Inferior parietal cortex (tissue), 1 donor: ENCODE results near the gene SLC25A38.
"Not testable (repeated sequence)": the region's sequence is repeated elsewhere in the genome, so short reads cannot be mapped to it uniquely, and the experiment has no call there.

Experiments
- DNase-seq: peaks from one replicate; pipeline ENCODE4 v3.0.0-alpha.2; 2016; ENCODE audit errors: extremely low spot score

Gene SLC25A38

DNA sequence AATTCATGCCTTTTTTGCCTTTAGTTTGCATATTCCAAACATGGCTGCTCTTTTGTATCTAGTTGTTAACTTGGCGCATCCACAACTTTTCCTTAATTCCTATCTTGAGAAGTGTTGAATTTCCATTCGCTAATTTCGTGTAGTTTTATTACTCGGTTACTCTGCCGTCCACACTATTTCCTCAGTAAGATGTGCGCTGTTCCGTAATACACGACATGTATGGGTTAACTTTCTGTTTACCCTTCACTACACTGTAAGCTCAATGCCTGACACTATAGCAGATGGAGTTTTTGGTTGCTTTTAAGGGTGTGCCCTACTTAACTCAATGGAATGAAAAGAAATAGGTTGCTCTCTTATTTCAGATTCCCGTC lies 24.1 kb downstream of the SLC25A38 start:
- DNase-seq = no peak

GRCh38 chr3:39407773-39408492 lies 24.8 kb downstream of the SLC25A38 start:
- no peak for DNase-seq

DNA sequence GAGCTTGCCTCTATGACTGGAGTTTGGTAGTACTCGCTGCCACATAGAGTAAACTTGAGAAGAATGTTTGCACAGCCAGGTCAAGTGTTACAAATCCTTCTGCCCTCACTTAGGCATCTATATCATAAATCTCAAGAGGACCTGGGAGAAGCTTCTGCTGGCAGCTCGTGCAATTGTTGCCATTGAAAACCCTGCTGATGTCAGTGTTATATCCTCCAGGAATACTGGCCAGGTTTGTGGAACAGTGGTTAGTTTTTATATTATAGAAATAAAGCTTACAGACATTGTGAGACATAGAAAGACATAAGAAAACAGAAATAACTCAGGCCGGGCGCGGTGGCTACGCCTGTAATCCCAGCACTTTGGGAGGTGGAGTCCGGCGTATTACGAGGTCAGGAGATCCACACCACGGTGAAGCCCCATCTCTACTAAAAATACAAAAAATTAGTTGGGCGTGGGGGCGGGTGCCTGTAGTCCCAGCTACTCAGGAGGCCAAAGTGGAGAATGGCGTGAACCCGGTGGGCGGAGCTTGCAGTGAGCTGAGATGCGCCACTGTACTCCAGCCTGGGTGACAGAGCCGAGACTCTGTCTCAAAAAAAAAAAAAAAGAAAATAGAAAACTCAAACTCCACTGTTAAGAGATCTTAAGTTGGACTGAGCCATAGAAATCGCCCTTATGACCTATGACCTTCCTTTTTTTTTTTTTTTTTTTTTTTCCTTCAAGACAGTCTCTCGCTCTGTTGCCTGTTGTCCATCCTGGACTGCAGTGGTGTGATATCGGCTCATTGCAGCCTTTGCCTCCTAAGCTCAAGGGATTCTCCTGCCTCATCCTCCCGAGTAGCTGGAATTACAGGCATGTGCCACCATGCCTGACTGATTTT lies 25.6 kb downstream of the SLC25A38 start:
- no peak for DNase-seq

GRCh38 chr3:39409514-39410136 lies 26.5 kb downstream of the SLC25A38 start:
- no peak for DNase-seq

DNA sequence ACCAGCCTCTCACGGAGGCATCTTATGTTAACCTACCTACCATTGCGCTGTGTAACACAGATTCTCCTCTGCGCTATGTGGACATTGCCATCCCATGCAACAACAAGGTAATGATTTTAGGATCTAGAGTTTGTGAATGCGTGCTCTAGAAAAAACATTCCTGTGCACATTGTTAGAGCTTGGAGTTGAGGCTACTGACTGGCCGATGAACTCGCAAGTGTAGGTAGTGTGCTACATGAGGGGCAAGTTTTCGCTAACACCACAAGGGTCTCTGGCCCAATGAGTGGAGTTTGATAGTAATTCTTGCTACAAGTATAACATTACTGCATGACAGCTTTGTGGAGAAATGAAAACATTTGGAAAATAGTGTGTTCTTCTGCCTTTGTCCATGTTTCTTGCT lies 27.7 kb downstream of the SLC25A38 start:
- DNase-seq = no peak

- no peak for DNase-seq
These were observed 29.6 kb downstream of the SLC25A38 start for GRCh38 chr3:39412668-39413260.

DNA sequence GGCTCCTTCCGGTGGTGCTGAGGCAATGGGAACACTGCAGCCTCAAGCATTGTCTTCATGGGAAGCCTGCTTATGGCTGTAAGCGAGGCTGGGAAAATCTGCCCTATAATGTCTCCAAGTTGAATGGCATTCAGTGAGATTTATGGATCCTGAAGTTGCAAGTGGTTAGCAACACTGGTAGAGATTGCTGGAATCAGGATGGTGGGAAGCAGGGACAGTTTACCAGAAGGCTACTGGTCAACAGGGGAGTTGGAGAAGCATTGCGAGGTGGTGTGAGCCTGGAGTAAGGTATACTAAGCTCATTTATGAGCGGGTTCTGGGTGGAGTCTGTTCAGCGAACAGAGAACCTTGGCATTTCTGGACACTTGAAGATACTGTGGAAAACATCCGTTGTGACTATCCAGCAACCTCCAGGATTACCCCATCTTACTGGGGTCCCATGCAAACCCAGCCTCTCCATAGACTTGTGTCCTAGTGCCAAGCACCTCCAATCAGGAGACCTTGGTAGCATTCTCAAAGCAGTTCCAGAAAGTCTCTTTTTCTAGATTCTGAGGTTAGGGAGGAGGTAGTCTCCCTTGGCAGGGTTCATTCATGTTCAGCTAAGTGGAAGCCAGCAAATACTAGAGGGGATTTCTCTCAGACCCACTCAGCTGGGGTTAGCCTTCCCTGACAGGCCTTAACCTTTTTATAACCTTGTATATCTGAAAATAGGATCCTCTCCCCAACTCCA lies 30.7 kb downstream of the SLC25A38 start:
- no peak for DNase-seq

- DNase-seq = no peak
These were observed 31.3 kb downstream of the SLC25A38 start for GRCh38 chr3:39414421-39414907.

- not testable (repeated sequence) for DNase-seq
These were observed 32.1 kb downstream of the SLC25A38 start for GRCh38 chr3:39415302-39415701.

- no peak for DNase-seq
These were observed 32.8 kb downstream of the SLC25A38 start for GRCh38 chr3:39415983-39416382.

DNA sequence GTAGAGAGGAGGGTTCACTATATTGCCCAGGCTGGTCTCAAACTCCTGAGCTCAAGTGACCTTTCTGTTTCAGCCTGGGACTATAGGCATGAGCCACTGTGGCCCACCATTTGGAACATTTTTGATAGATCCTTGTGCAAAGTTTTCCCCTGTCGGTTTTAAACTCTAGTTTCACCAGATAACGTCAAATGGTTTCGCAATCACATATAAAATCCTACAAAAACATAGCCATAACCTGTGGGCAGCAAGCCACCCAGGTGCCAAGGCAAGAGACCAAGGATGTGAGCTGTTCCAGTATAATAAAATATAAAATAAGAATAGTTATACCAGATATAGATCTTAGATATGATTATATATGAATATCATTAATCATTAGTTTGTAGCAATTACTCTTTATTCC lies 33.8 kb downstream of the SLC25A38 start:
- DNase-seq = not testable (repeated sequence)

DNA sequence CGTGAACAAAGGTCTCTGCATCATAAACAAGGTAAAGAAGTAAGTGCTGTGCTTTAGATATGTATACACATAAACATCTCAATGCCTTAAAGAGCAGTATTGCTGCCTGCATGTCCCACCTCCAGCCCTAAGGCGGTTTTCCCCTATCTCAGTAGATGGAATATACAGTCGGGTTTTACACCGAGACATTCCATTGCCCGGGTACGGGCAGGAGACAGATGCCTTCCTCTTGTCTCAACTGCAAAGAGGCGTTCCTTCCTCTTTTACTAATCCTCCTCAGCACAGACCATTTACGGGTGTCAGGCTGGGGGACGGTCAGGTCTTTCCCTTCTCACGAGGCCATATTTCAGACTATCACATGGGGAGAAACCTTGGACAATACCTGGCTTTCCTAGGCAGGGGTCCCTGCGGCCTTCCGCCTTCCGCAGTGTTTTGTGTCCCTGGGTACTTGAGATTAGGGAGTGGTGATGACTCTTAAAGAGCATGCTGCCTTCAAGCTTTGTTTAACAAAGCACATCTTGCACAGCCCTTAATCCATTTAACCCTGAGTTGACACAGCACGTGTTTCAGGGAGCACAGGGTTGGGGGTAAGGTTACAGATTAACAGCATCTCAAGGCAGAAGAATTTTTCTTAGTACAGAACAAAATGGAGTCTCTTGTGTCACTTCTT lies 35.5 kb downstream of the SLC25A38 start:
- not testable (repeated sequence) for DNase-seq

GRCh38 chr3:39419742-39420315 lies 36.7 kb downstream of the SLC25A38 start:
- no peak for DNase-seq

GRCh38 chr3:39420543-39420942 lies 37.4 kb downstream of the SLC25A38 start:
- DNase-seq = no peak

DNA sequence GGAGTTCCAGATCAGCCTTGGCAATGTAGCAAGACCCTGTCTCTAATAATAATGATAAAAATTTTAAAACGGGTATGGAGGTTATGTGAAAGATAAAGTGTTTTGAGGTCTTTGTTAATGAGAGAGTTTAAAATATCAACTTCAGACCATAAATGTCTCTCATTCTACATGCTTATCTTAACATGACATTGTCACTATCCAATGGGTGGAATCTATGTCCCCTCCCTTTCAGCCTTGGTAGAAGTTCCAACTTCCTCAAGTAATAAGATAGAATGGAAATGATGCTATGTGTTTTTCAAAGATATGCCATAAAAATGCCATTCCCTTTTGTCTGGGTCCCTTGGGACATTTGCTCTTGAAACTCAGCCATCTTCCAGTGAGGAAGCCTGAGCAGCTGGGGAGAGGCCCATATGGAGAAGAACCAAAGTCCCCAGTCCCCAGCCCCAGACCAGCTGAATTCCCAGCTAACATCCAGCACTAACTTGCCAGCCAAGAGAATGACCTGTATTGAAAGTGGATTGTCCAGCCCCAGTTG lies 40.3 kb downstream of the SLC25A38 start:
- DNase-seq = no peak

GRCh38 chr3:39426312-39426711 lies 43.1 kb downstream of the SLC25A38 start:
- no peak for DNase-seq

DNA sequence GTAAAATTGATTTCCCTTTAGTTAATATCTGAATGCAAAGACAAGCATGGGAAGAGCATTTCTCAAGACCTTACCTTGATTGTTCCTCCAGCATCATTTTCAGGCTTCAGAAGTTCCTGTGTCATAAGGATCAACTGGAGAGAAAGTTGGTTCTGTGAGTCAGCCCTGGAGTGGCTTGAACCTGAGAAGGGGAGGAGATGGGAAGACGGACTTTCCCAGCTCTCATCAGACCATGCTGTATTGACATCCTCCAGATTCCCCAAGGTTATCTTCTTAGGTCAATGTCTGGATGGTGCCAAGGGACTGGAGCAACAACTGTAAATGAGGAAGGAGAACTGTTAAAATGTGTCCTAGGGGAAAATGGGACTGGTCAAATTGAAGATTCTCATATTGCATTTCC lies 44.3 kb downstream of the SLC25A38 start:
- DNase-seq = no peak

GRCh38 chr3:39428745-39429201 lies 45.6 kb downstream of the SLC25A38 start:
- DNase-seq = no peak

GRCh38 chr3:39429466-39429865 lies 46.3 kb downstream of the SLC25A38 start:
- DNase-seq = no peak

GRCh38 chr3:39432342-39432741 lies 49.2 kb downstream of the SLC25A38 start:
- DNase-seq = no peak
